Neural progenitor cell (in vitro differentiated cells): ENCODE measurements around the gene FRA10AC1. TPM values are rescaled to one million over a fixed set of nuclear protein-coding genes. Genes with fewer than 3 reads are reported as not detected.

ENCODE experiments used
- DNase-seq: peaks from one replicate; pipeline ENCODE4 v3.0.0-alpha.2; 2016; ENCODE audit warnings: low spot score
- H2AFZ ChIP-seq: fragments of 200-600 bp; sonication (generic); replicated peaks from 2 replicates; pipeline ENCODE4 v1.6.1; 2016; ENCODE audit warnings: antibody characterized with exemption
- H3F3A ChIP-seq: fragments of 200-600 bp; sonication (generic); 2 replicates; pipeline ENCODE4 v1.6.1; 2016; ENCODE audit warnings: antibody characterized with exemption, low read depth
- H3K27ac ChIP-seq: fragments of 200-600 bp; sonication (generic); 2 replicates; pipeline ENCODE4 v1.5.1; 2016; ENCODE audit warnings: mild to moderate bottlenecking
- H3K27me3 ChIP-seq: fragments of 200-600 bp; sonication (generic); 2 replicates; pipeline ENCODE4 v1.6.1; 2016; ENCODE audit warnings: mild to moderate bottlenecking, moderate library complexity
- H3K36me3 ChIP-seq: fragments of 200-600 bp; sonication (generic); 2 replicates; pipeline ENCODE4 v1.5.1; 2016
- H3K4me1 ChIP-seq: fragments of 200-600 bp; sonication (generic); 2 replicates; pipeline ENCODE4 v1.6.1; 2016; ENCODE audit warnings: mixed run types
- H3K4me2 ChIP-seq: fragments of 200-600 bp; sonication (generic); 2 replicates; pipeline ENCODE4 v1.6.1; 2016
- H3K4me3 ChIP-seq: fragments of 200-600 bp; sonication (generic); 2 replicates; pipeline ENCODE4 v1.5.1; 2016
- H3K79me2 ChIP-seq: fragments of 200-600 bp; sonication (generic); 2 replicates; pipeline ENCODE4 v1.6.1; 2016; ENCODE audit warnings: low read depth
- H3K9ac ChIP-seq: fragments of 200-600 bp; sonication (generic); 2 replicates; pipeline ENCODE4 v1.6.1; 2016
- H3K9me3 ChIP-seq: fragments of 200-600 bp; sonication (generic); 2 replicates; pipeline ENCODE4 v1.5.1; 2016; ENCODE audit warnings: low read depth
- H4K20me1 ChIP-seq: fragments of 200-600 bp; sonication (generic); 2 replicates; pipeline ENCODE4 v1.6.1; 2016; ENCODE audit warnings: low read depth
- H3K27ac Mint-ChIP-seq: 3 replicates; pipeline ENCODE4 v1.8.0; 2021; ENCODE audit warnings: mixed read lengths
- H3K27me3 Mint-ChIP-seq: 2 replicates; pipeline ENCODE4 v1.8.0; 2022; ENCODE audit warnings: low read depth, mild to moderate bottlenecking, inconsistent platforms, moderate library complexity, mixed read lengths; ENCODE audit not compliant: insufficient read depth
- H3K36me3 Mint-ChIP-seq: 3 replicates; pipeline ENCODE4 v1.8.0; 2021; ENCODE audit warnings: mixed read lengths
- H3K4me1 Mint-ChIP-seq: 3 replicates; pipeline ENCODE4 v1.8.0; 2021; ENCODE audit warnings: mixed read lengths
- H3K4me3 Mint-ChIP-seq: 3 replicates; pipeline ENCODE4 v1.8.0; 2021; ENCODE audit warnings: mild to moderate bottlenecking, moderate library complexity, mixed read lengths
- H3K9me3 Mint-ChIP-seq: 3 replicates; pipeline ENCODE4 v1.8.0; 2020; ENCODE audit warnings: mixed read lengths
- CTCF ChIP-seq: fragments of 200-600 bp; sonication (generic); IDR thresholded peaks from 2 replicates; pipeline ENCODE4 v1.5.1; 2017; ENCODE audit warnings: antibody characterized with exemption, mild to moderate bottlenecking
- EZH2 ChIP-seq: fragments of 200-600 bp; sonication (generic); IDR thresholded peaks from 2 replicates; pipeline ENCODE4 v1.6.1; 2017; ENCODE audit warnings: antibody characterized with exemption, mild to moderate bottlenecking, moderate library complexity
- EZH2phosphoT487 ChIP-seq: fragments of 200-600 bp; sonication (generic); IDR thresholded peaks from 2 replicates; pipeline ENCODE4 v1.6.1; 2017; ENCODE audit warnings: antibody characterized with exemption
- total RNA-seq: library from RNA; depleted of rRNA; stranded (reverse); fragments of >200 nt; gene quantifications from 2 replicates; pipeline ENCODE4 v1.2.3, GENCODE V29; 2015; ENCODE audit warnings: low replicate concordance

Gene FRA10AC1
- total RNA-seq, 1 donor from 2014 or later = 31.4 TPM

GRCh38 chr10:93672890-93673289, 29.5 kb downstream of the FRA10AC1 start:
- H3K27ac ChIP-seq = no peak overlapping the region
- no peak overlapping the region for H3K9ac ChIP-seq
- H3K36me3 ChIP-seq = peaks cover 5% of the 10 kb centered on the region
- no peak overlapping the region for H2AFZ ChIP-seq
- H3K9me3 ChIP-seq = no peaks in the 10 kb centered on the region
- H3K27ac Mint-ChIP-seq = no peak overlapping the region
- no peaks in the 10 kb centered on the region for H3K27me3 Mint-ChIP-seq
- H3K27me3 ChIP-seq = no peaks in the 10 kb centered on the region
- H3K4me1 ChIP-seq = no peaks in the 10 kb centered on the region
- no peaks in the 10 kb centered on the region for H3K4me1 Mint-ChIP-seq
- TF ChIP-seq EZH2phosphoT487 = no peak
- TF ChIP-seq CTCF = no peak
- no peak for TF ChIP-seq EZH2
- no peak overlapping the region for H3K4me3 ChIP-seq
- H4K20me1 ChIP-seq = no peaks in the 10 kb centered on the region
- peaks cover 6% of the 10 kb centered on the region for H3K36me3 Mint-ChIP-seq
- H3K4me3 Mint-ChIP-seq = no peak overlapping the region
- no peaks in the 10 kb centered on the region for H3K79me2 ChIP-seq
- H3F3A ChIP-seq = peaks cover 10% of the 10 kb centered on the region
- no peak for DNase-seq
- no peak overlapping the region for H3K4me2 ChIP-seq
- H3K9me3 Mint-ChIP-seq = no peaks in the 10 kb centered on the region

GRCh38 chr10:93672022-93672678, 30.2 kb downstream of the FRA10AC1 start:
- Histone ChIP-seq H4K20me1 (no peaks in the 10 kb centered on the region), H3K27ac (no peak overlapping the region), H3K9ac (no peak overlapping the region), H3K36me3 (peaks cover 5% of the 10 kb centered on the region), H2AFZ (no peak overlapping the region), H3K4me3 (no peak overlapping the region), H3K9me3 (no peaks in the 10 kb centered on the region), H3K79me2 (no peaks in the 10 kb centered on the region), H3K27me3 (no peaks in the 10 kb centered on the region), H3F3A (peaks cover 10% of the 10 kb centered on the region), H3K4me1 (no peaks in the 10 kb centered on the region), H3K4me2 (no peak overlapping the region)
- Mint-ChIP-seq H3K9me3 (no peaks in the 10 kb centered on the region), H3K4me1 (no peaks in the 10 kb centered on the region), H3K4me3 (no peak overlapping the region), H3K27ac (no peak overlapping the region), H3K36me3 (peaks cover 8% of the 10 kb centered on the region), H3K27me3 (peaks cover 2% of the 10 kb centered on the region)
- TF ChIP-seq EZH2phosphoT487 = no peak
- no peak for TF ChIP-seq CTCF
- no peak for TF ChIP-seq EZH2
- no peak for DNase-seq

GRCh38 chr10:93671042-93671441, 31.4 kb downstream of the FRA10AC1 start:
- Mint-ChIP-seq H3K27ac (no peak overlapping the region), H3K4me1 (no peaks in the 10 kb centered on the region), H3K27me3 (peaks cover 2% of the 10 kb centered on the region), H3K9me3 (no peaks in the 10 kb centered on the region), H3K4me3 (no peak overlapping the region), H3K36me3 (peaks cover 15% of the 10 kb centered on the region)
- Histone ChIP-seq H3K4me2 (no peak overlapping the region), H3K4me3 (no peak overlapping the region), H3K36me3 (peaks cover 2% of the 10 kb centered on the region), H3K27me3 (no peaks in the 10 kb centered on the region), H3K79me2 (no peaks in the 10 kb centered on the region), H2AFZ (no peak overlapping the region), H3K27ac (no peak overlapping the region), H4K20me1 (no peaks in the 10 kb centered on the region), H3K9ac (no peak overlapping the region), H3K4me1 (no peaks in the 10 kb centered on the region), H3F3A (peaks cover 10% of the 10 kb centered on the region), H3K9me3 (no peaks in the 10 kb centered on the region)
- no peak for DNase-seq
- TF ChIP-seq EZH2 (no peak), EZH2phosphoT487 (no peak), CTCF (no peak)
